ENCODE results near the gene GNB1L.

Gene GNB1L

GRCh38 chr22:19776433-19777031 lies 78.1 kb downstream of the GNB1L start:
- no peak for DNase-seq (ENCODE audit: low read depth, low spot score)

- DNase-seq (ENCODE audit: low read depth, low spot score), result no peak
Measured at GRCh38 chr22:19775496-19776325, 79.0 kb downstream of the GNB1L start.

DNA sequence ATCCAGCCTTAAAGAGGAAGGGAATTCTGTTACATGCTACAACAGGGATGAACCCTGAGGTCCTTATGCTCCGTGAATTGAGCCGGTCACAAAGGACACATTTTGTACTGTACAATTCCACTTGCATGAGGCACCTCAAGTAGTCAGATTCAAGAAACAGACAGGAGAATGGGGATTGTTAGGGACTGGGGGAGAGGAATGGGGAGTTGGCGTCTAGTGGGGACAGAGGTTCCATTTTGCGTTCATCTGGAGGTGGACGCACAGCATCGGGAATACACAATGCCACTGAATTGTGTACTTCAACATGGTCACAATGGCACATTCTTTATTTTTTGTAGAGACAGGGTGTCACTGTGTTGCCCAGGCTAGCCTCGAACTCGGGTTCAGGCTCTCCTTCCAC lies 80.0 kb downstream of the GNB1L start:
- DNase-seq (ENCODE audit: low read depth, low spot score), result no peak

- DNase-seq (ENCODE audit: low read depth, low spot score), result no peak
Measured at GRCh38 chr22:19773470-19774040, 81.1 kb downstream of the GNB1L start.

GRCh38 chr22:19772673-19773469 lies 81.8 kb downstream of the GNB1L start:
- DNase-seq (ENCODE audit: low read depth, low spot score), result no peak

- DNase-seq (ENCODE audit: low read depth, low spot score), result no peak
Measured at GRCh38 chr22:19772422-19772672, 82.3 kb downstream of the GNB1L start.

- DNase-seq (ENCODE audit: low read depth, low spot score), result no peak
Measured at GRCh38 chr22:19770349-19771220, 84.1 kb downstream of the GNB1L start.

GRCh38 chr22:19769393-19769715 lies 85.3 kb downstream of the GNB1L start:
- no peak for DNase-seq (ENCODE audit: low read depth, low spot score)

GRCh38 chr22:19767427-19768341 lies 87.0 kb downstream of the GNB1L start:
- DNase-seq (ENCODE audit: low read depth, low spot score), result no peak

DNA sequence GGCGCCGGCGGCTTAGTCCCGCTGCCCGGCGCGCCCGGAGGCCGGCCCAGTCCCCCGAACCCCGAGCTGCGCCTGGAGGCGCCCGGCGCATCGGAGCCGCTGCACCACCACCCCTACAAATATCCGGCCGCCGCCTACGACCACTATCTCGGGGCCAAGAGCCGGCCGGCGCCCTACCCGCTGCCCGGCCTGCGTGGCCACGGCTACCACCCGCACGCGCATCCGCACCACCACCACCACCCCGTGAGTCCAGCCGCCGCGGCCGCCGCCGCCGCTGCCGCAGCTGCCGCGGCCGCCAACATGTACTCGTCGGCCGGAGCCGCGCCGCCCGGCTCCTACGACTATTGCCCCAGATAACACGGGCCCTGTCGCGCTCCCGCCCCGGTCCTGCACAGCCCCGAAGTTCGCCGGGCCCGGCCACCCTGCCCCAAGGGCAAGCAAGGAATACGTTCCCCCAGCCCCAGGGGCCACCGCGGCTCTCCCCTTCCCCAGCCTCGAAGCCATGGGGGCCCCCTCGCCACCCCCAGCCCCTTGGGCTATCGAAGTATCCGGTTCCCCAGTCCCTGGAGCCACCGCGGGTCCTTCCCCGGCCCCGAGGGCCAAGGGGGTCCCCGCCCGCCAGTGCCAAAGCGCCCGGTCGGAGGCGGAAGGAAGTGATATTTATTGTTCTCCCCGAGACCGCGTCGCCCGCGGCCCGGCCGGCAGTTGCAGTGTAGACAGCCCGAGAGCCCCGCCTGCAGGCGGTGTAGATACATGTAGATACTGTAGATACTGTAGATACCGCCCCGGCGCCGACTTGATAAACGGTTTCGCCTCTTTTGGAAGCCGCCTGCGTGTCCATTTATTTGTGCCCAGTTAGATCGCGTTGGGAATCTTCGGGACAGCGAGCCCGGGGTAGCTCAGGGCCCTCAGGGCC lies 87.9 kb downstream of the GNB1L start:
- DNase-seq (ENCODE audit: low read depth, low spot score), result no peak

GRCh38 chr22:19766240-19766510 lies 88.5 kb downstream of the GNB1L start:
- no peak for DNase-seq (ENCODE audit: low read depth, low spot score)

- no peak for DNase-seq (ENCODE audit: low read depth, low spot score)
Measured at GRCh38 chr22:19765477-19766239, 89.0 kb downstream of the GNB1L start.

GRCh38 chr22:19764636-19765476 lies 89.8 kb downstream of the GNB1L start:
- DNase-seq (ENCODE audit: low read depth, low spot score), result no peak

GRCh38 chr22:19764299-19764593 lies 90.4 kb downstream of the GNB1L start:
- DNase-seq (ENCODE audit: low read depth, low spot score), result no peak

- no peak for DNase-seq (ENCODE audit: low read depth, low spot score)
Measured at GRCh38 chr22:19763458-19764298, 91.0 kb downstream of the GNB1L start.

GRCh38 chr22:19762568-19763457 lies 91.9 kb downstream of the GNB1L start:
- no peak for DNase-seq (ENCODE audit: low read depth, low spot score)
